ENCODE data around the gene GID8.

GID8 gene

GRCh38 chr20:62991863-62992262, 53.9 kb downstream of the GID8 start:
- POLR2A ChIA-PET, result no interaction called here
- CTCF ChIA-PET, result interaction anchor here (0.9 kb wide), 1 partner anchor 12 kb away, joined by 3 read pairs; no protein-coding TSS in a partner anchor
- TF ChIP-seq CTCF (IDR thresholded peaks at IDR 0.05; ENCODE audit: control extremely low read depth, extremely low read depth, low read depth, missing control alignments), result no peak
- DNase-seq (ENCODE audit: extremely low spot score), result no peak

DNA sequence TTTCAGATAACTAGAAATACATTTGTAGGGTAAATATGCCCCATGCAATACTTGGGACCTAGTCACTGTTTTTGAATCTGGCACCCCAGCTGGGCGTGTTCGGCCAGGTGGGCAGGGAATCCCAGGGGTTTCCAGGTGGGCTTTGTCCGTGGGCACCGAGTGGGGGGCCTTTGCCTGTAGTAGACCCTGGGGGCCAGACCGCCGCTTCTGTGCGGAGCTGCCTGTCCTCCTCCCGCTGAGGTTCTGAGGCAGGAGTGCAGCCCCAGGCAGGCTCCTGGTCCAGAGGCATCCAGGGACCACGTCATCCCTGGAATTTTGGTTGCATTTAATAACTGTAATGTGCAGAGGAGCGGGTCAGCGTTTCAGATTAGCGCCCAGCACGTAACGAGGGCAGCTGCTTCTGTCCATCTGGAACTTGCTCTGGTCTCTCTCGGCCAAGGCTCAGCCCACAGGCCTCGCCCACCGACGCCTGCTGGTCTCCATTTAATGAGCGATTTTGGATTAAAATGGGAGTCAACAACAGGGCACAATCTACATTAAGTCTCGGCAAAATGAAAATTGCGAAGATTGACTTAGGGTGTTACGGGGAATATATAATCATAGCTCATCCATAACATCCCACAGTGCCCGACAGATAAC, 56.0 kb downstream of the GID8 start:
- ChIA-PET POLR2A (no interaction called here), CTCF (interaction anchor here (1.2 to 2.5 kb wide), 3 partner anchors 14 to 16 kb away, joined by 3 to 7 read pairs (median 4); no protein-coding TSS in a partner anchor)
- TF ChIP-seq CTCF (IDR thresholded peaks at IDR 0.05; ENCODE audit: control extremely low read depth, extremely low read depth, low read depth, missing control alignments), result no peak
- no peak for DNase-seq (ENCODE audit: extremely low spot score)

DNA sequence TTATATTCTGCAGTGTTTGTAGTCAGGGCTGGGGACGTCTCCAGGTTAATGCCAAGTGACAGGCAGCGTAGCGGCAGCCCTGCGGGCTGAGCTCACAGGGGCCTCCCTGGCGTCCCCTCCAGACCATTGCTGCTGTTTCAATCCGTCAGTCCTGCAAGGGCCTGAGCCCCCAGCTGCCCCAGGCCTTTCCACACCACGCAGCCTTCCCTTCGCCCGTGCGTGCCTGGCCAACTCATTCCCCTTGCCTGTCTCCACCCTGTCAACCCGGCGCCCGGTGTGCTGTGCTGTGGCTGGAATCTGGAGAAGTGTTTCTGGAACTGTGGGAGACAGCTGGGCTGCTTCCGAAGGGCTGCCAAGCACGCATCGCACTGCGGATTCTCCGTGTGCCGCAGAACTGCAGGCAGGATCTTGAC, 56.9 kb downstream of the GID8 start:
- ChIA-PET POLR2A (no interaction called here), CTCF (interaction anchor here (1.7 to 2.5 kb wide), 2 partner anchors 14 to 17 kb away, joined by 4 to 7 read pairs; no protein-coding TSS in a partner anchor)
- no peak for TF ChIP-seq CTCF (IDR thresholded peaks at IDR 0.05; ENCODE audit: control extremely low read depth, extremely low read depth, low read depth, missing control alignments)
- no peak for DNase-seq (ENCODE audit: extremely low spot score)

DNA sequence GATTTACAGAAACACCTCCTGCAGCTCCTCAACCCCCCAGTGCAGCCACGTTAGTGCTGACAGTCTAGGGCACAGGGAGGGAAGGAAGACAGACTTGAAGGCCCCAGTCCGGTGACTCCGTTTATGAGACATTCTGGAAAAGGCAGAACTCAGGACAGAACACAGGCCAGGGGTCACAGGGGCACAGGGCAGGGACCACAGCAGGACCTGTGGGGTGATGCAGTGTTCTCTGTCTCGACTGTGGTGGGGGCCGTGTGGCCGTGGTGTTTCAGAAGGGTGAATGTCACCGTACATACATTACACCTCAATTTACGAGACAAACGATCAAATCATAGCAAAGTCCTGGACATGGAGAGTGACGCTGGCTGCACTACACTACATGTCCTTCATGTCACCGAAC, 57.5 kb downstream of the GID8 start:
- DNase-seq (ENCODE audit: extremely low spot score), result no peak
- POLR2A ChIA-PET, result no interaction called here
- CTCF ChIA-PET, result interaction anchor here (0.6 to 2.5 kb wide), 2 partner anchors 16 to 18 kb away, joined by 3 to 7 read pairs; no protein-coding TSS in a partner anchor
- TF ChIP-seq CTCF (IDR thresholded peaks at IDR 0.05; ENCODE audit: control extremely low read depth, extremely low read depth, low read depth, missing control alignments), result no peak

- ChIA-PET POLR2A (no interaction called here), CTCF (interaction anchor here (0.6 to 2.5 kb wide), 2 partner anchors 17 to 18 kb away, joined by 3 to 7 read pairs; no protein-coding TSS in a partner anchor)
- DNase-seq (ENCODE audit: extremely low spot score), result no peak
- TF ChIP-seq CTCF (IDR thresholded peaks at IDR 0.05; ENCODE audit: control extremely low read depth, extremely low read depth, low read depth, missing control alignments), result no peak
These were observed 58.1 kb downstream of the GID8 start for GRCh38 chr20:62995898-62996595.

GRCh38 chr20:62996596-62996982, 58.6 kb downstream of the GID8 start:
- DNase-seq (ENCODE audit: extremely low spot score), result no peak

More at GRCh38 chr20:62996596-62996982, 58.6 kb downstream of the GID8 start:
- CTCF ChIA-PET, result interaction anchor here (1.0 kb wide), 1 partner anchor 24 kb away, joined by 3 read pairs; no protein-coding TSS in a partner anchor
- POLR2A ChIA-PET, result no interaction called here
- TF ChIP-seq CTCF (IDR thresholded peaks at IDR 0.05; ENCODE audit: control extremely low read depth, extremely low read depth, low read depth, missing control alignments), result no peak

All from GM10248 (cell line).